Measurements from ENCODE around the gene LPAR6. TPM values are rescaled to one million over a fixed set of nuclear protein-coding genes. Genes with fewer than 3 reads are reported as not detected.

The LPAR6 gene
- total RNA-seq, 1 donor from 2014 or later = 4.9 TPM

- peaks cover 37% of the 10 kb centered on the region for H3K36me3 Mint-ChIP-seq (ENCODE audit: low read depth)
- H3K27me3 Mint-ChIP-seq (ENCODE audit: insufficient read depth) = no peaks in the 10 kb centered on the region
- no peak overlapping the region for H3K27ac Mint-ChIP-seq
- H3K9me3 Mint-ChIP-seq = peaks cover 21% of the 10 kb centered on the region
- H3K4me3 Mint-ChIP-seq = no peak overlapping the region
- intact Hi-C loops (cut with micrococcal nuclease) = no loop called here
- no peak for DNase-seq (ENCODE audit: low spot score)
- H3K4me1 Mint-ChIP-seq (ENCODE audit: low read depth) = peaks cover 11% of the 10 kb centered on the region
These were observed 19.7 kb downstream of the LPAR6 start for GRCh38 chr13:48393030-48393697.

- Mint-ChIP-seq H3K36me3 (ENCODE audit: low read depth) (peaks cover 43% of the 10 kb centered on the region), H3K27me3 (ENCODE audit: insufficient read depth) (no peaks in the 10 kb centered on the region), H3K4me1 (ENCODE audit: low read depth) (peaks cover 11% of the 10 kb centered on the region), H3K27ac (no peak overlapping the region), H3K9me3 (peaks cover 14% of the 10 kb centered on the region), H3K4me3 (no peak overlapping the region)
- intact Hi-C loops (cut with micrococcal nuclease) = no loop called here
- no peak for DNase-seq (ENCODE audit: low spot score)
These were observed 21.7 kb downstream of the LPAR6 start for GRCh38 chr13:48391257-48391656.

- H3K27ac Mint-ChIP-seq = no peak overlapping the region
- intact Hi-C loops (cut with micrococcal nuclease) = no loop called here
- H3K4me3 Mint-ChIP-seq = no peak overlapping the region
- H3K27me3 Mint-ChIP-seq (ENCODE audit: insufficient read depth) = no peaks in the 10 kb centered on the region
- H3K4me1 Mint-ChIP-seq (ENCODE audit: low read depth) = peaks cover 11% of the 10 kb centered on the region
- peaks cover 38% of the 10 kb centered on the region for H3K36me3 Mint-ChIP-seq (ENCODE audit: low read depth)
- peaks cover 3% of the 10 kb centered on the region for H3K9me3 Mint-ChIP-seq
- no peak for DNase-seq (ENCODE audit: low spot score)
These were observed 26.1 kb downstream of the LPAR6 start for GRCh38 chr13:48386816-48387215.

- H3K4me1 Mint-ChIP-seq (ENCODE audit: low read depth) = peaks cover under 1% of the 10 kb centered on the region
- DNase-seq (ENCODE audit: low spot score) = no peak
- no peak overlapping the region for H3K27ac Mint-ChIP-seq
- H3K36me3 Mint-ChIP-seq (ENCODE audit: low read depth) = peaks cover 41% of the 10 kb centered on the region
- intact Hi-C loops (cut with micrococcal nuclease) = no loop called here
- H3K9me3 Mint-ChIP-seq = no peaks in the 10 kb centered on the region
- no peak overlapping the region for H3K4me3 Mint-ChIP-seq
- no peaks in the 10 kb centered on the region for H3K27me3 Mint-ChIP-seq (ENCODE audit: insufficient read depth)
These were observed 29.5 kb downstream of the LPAR6 start for GRCh38 chr13:48383384-48383783.

GRCh38 chr13:48380581-48380980, 32.3 kb downstream of the LPAR6 start:
- intact Hi-C loops (cut with micrococcal nuclease) = no loop called here
- no peaks in the 10 kb centered on the region for H3K9me3 Mint-ChIP-seq
- H3K4me1 Mint-ChIP-seq (ENCODE audit: low read depth) = no peaks in the 10 kb centered on the region
- DNase-seq (ENCODE audit: low spot score) = no peak
- no peak overlapping the region for H3K27ac Mint-ChIP-seq
- peaks cover 39% of the 10 kb centered on the region for H3K36me3 Mint-ChIP-seq (ENCODE audit: low read depth)
- no peak overlapping the region for H3K4me3 Mint-ChIP-seq
- H3K27me3 Mint-ChIP-seq (ENCODE audit: insufficient read depth) = no peaks in the 10 kb centered on the region

GRCh38 chr13:48377857-48378256, 35.1 kb downstream of the LPAR6 start:
- no peak overlapping the region for H3K27ac Mint-ChIP-seq
- peaks cover 5% of the 10 kb centered on the region for H3K9me3 Mint-ChIP-seq
- intact Hi-C loops (cut with micrococcal nuclease) = no loop called here
- no peaks in the 10 kb centered on the region for H3K4me1 Mint-ChIP-seq (ENCODE audit: low read depth)
- no peak for DNase-seq (ENCODE audit: low spot score)
- H3K27me3 Mint-ChIP-seq (ENCODE audit: insufficient read depth) = no peaks in the 10 kb centered on the region
- H3K4me3 Mint-ChIP-seq = no peak overlapping the region
- peaks cover 34% of the 10 kb centered on the region for H3K36me3 Mint-ChIP-seq (ENCODE audit: low read depth)

GRCh38 chr13:48370815-48371214, 42.1 kb downstream of the LPAR6 start:
- intact Hi-C loops (cut with micrococcal nuclease) = no loop called here
- no peaks in the 10 kb centered on the region for H3K4me1 Mint-ChIP-seq (ENCODE audit: low read depth)
- peaks cover 5% of the 10 kb centered on the region for H3K9me3 Mint-ChIP-seq
- peaks cover 23% of the 10 kb centered on the region for H3K36me3 Mint-ChIP-seq (ENCODE audit: low read depth)
- H3K27ac Mint-ChIP-seq = no peak overlapping the region
- H3K4me3 Mint-ChIP-seq = no peak overlapping the region
- no peak for DNase-seq (ENCODE audit: low spot score)
- H3K27me3 Mint-ChIP-seq (ENCODE audit: insufficient read depth) = no peaks in the 10 kb centered on the region

- H3K27ac Mint-ChIP-seq = no peak overlapping the region
- intact Hi-C loops (cut with micrococcal nuclease) = no loop called here
- no peak for DNase-seq (ENCODE audit: low spot score)
- H3K9me3 Mint-ChIP-seq = peaks cover 4% of the 10 kb centered on the region
- peaks cover 22% of the 10 kb centered on the region for H3K36me3 Mint-ChIP-seq (ENCODE audit: low read depth)
- H3K4me3 Mint-ChIP-seq = no peak overlapping the region
- H3K4me1 Mint-ChIP-seq (ENCODE audit: low read depth) = no peaks in the 10 kb centered on the region
- H3K27me3 Mint-ChIP-seq (ENCODE audit: insufficient read depth) = no peaks in the 10 kb centered on the region
These were observed 42.9 kb downstream of the LPAR6 start for GRCh38 chr13:48369988-48370387.

Other genes with a start within 250 kb of the LPAR6 start
- 56.2 and 61.2 TPM in 2 replicates for gene ITM2B, start 179.9 kb downstream of the LPAR6 start, total RNA-seq
- 26.5 and 28.6 TPM in 2 replicates for gene RB1, start 109.4 kb downstream of the LPAR6 start, total RNA-seq
- gene RCBTB2, start 120.0 kb upstream of the LPAR6 start, total RNA-seq = 1.7 and 2.0 TPM in 2 replicates
- 0.75 and 0.78 TPM in 2 replicates for gene CYSLTR2, start 240.8 kb upstream of the LPAR6 start, total RNA-seq

Data from activated T-helper 1 cell treated with anti-CD3 and anti-CD28 coated beads, Interleukin-12 subunit alpha, Interleukin-12 subunit beta, Interleukin-2, Interleukin-4 antibody, amounts not matched to agents 30 ng/mL and 10 ng/mL and 1 ng/mL, durations not matched to agents 14 hours and 24 hours and 36 hours (primary cell).